Panc1 (cell line): Measurements from ENCODE around the gene PDXDC1.
"Not testable (repeated sequence)": the region's sequence is repeated elsewhere in the genome, so short reads cannot be mapped to it uniquely, and the experiment has no call there.

Experiments used
- POLR2AphosphoS5 ChIP-seq: IDR thresholded peaks from 2 replicates; pipeline ENCODE4 v1.6.1; 2012; ENCODE audit warnings: mild to moderate bottlenecking, low read depth, low read length, moderate library complexity
- TCF7L2 ChIP-seq: IDR thresholded peaks from 2 replicates; pipeline ENCODE4 v1.6.1; 2011; ENCODE audit warnings: mild to moderate bottlenecking, low read depth, low read length, inconsistent platforms
- TF ChIP-seq, protein P1 (sequence below): fragments of 450-650 bp; IDR thresholded peaks from 2 replicates; pipeline ENCODE4 v1.5.1; 2017; ENCODE audit warnings: mild to moderate bottlenecking
- TF ChIP-seq, protein P2 (sequence below), 2 experiments: IDR thresholded peaks; 2 replicates each; pipeline ENCODE4 v1.6.1; 2011 to 2012; ENCODE audit warnings: low read depth in 2 of 2, control low read depth in 1 of 2, low read length in 1 of 2, mild to moderate bottlenecking in 1 of 2, moderate library complexity in 1 of 2; ENCODE audit not compliant: insufficient read depth in 1 of 2

DNA sequence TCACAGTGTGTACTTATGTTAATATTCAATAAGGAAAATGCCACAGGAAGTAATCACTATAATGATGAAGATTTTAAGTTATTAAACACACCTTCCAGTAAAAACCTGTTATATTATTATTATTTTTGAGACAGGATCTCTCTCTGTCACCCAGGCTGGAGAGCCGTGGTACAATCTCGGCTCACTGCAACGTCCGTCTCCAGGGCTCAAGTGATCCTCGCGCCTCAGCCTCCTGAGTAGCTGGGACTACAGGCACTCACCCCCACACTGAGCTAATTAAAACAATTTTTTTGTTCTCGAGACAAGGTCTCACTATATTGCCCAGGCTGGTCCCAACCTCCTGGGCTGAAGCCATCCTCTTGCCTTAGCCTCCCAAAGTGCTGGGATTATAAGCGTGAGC is 3.5 kb downstream of the PDXDC1 start:
- TF ChIP-seq, protein P1, sequence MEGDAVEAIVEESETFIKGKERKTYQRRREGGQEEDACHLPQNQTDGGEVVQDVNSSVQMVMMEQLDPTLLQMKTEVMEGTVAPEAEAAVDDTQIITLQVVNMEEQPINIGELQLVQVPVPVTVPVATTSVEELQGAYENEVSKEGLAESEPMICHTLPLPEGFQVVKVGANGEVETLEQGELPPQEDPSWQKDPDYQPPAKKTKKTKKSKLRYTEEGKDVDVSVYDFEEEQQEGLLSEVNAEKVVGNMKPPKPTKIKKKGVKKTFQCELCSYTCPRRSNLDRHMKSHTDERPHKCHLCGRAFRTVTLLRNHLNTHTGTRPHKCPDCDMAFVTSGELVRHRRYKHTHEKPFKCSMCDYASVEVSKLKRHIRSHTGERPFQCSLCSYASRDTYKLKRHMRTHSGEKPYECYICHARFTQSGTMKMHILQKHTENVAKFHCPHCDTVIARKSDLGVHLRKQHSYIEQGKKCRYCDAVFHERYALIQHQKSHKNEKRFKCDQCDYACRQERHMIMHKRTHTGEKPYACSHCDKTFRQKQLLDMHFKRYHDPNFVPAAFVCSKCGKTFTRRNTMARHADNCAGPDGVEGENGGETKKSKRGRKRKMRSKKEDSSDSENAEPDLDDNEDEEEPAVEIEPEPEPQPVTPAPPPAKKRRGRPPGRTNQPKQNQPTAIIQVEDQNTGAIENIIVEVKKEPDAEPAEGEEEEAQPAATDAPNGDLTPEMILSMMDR: not testable (repeated sequence)
- not testable (repeated sequence) for TF ChIP-seq POLR2AphosphoS5, TCF7L2
- TF ChIP-seq, protein P2, sequence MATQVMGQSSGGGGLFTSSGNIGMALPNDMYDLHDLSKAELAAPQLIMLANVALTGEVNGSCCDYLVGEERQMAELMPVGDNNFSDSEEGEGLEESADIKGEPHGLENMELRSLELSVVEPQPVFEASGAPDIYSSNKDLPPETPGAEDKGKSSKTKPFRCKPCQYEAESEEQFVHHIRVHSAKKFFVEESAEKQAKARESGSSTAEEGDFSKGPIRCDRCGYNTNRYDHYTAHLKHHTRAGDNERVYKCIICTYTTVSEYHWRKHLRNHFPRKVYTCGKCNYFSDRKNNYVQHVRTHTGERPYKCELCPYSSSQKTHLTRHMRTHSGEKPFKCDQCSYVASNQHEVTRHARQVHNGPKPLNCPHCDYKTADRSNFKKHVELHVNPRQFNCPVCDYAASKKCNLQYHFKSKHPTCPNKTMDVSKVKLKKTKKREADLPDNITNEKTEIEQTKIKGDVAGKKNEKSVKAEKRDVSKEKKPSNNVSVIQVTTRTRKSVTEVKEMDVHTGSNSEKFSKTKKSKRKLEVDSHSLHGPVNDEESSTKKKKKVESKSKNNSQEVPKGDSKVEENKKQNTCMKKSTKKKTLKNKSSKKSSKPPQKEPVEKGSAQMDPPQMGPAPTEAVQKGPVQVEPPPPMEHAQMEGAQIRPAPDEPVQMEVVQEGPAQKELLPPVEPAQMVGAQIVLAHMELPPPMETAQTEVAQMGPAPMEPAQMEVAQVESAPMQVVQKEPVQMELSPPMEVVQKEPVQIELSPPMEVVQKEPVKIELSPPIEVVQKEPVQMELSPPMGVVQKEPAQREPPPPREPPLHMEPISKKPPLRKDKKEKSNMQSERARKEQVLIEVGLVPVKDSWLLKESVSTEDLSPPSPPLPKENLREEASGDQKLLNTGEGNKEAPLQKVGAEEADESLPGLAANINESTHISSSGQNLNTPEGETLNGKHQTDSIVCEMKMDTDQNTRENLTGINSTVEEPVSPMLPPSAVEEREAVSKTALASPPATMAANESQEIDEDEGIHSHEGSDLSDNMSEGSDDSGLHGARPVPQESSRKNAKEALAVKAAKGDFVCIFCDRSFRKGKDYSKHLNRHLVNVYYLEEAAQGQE (IDR thresholded peaks at IDR 0.05; ENCODE audit: insufficient read depth in 1 of 2, low read depth in 2 of 2, low read length in 1 of 2): not testable (repeated sequence)
